ENCODE measurements around the gene TACO1.
A peak's percentile ranks its signal among the peaks of the same experiment; 100 is the strongest.

TACO1 gene

GRCh38 chr17:63600569-63601438 lies at the start of gene TACO1:
TSS of gene TACO1 (plus strand) at chr17:63600895. CDS start at chr17:63601084, 189 bp downstream.
- peak; percentile 8 to 84 (median 70) for DNase-seq

GRCh38 chr17:63552211-63552610 lies 48.5 kb upstream of the TACO1 start:
- no peak for DNase-seq

- DNase-seq: no peak
Observed at GRCh38 chr17:63555500-63556156, 45.1 kb upstream of the TACO1 start.

GRCh38 chr17:63557416-63557815 lies 43.3 kb upstream of the TACO1 start:
- DNase-seq: no peak

GRCh38 chr17:63558441-63558840 lies 42.3 kb upstream of the TACO1 start:
- DNase-seq: no peak

GRCh38 chr17:63561819-63562218 lies 38.9 kb upstream of the TACO1 start:
- no peak for DNase-seq

- DNase-seq: no peak
Observed at GRCh38 chr17:63563339-63563738, 37.4 kb upstream of the TACO1 start.

GRCh38 chr17:63564562-63564961 lies 36.1 kb upstream of the TACO1 start:
- DNase-seq: no peak

- no peak for DNase-seq
Observed at GRCh38 chr17:63567229-63567628, 33.5 kb upstream of the TACO1 start.

- no peak for DNase-seq
Observed at GRCh38 chr17:63568563-63568962, 32.1 kb upstream of the TACO1 start.

GRCh38 chr17:63571632-63572310 lies 28.9 kb upstream of the TACO1 start:
- DNase-seq: no peak

- no peak for DNase-seq
Observed at GRCh38 chr17:63573634-63574033, 27.1 kb upstream of the TACO1 start.

- DNase-seq: peak in 1 of 14 donors; percentile 2
Observed at GRCh38 chr17:63578027-63578768, 22.5 kb upstream of the TACO1 start.

- DNase-seq: no peak
Observed at GRCh38 chr17:63578769-63579111, 22.0 kb upstream of the TACO1 start.

- no peak for DNase-seq
Observed at GRCh38 chr17:63579633-63580032, 21.1 kb upstream of the TACO1 start.

GRCh38 chr17:63587770-63588169 lies 12.9 kb upstream of the TACO1 start:
- no peak for DNase-seq

GRCh38 chr17:63588797-63589196 lies 11.9 kb upstream of the TACO1 start:
- DNase-seq: no peak

GRCh38 chr17:63589646-63590045 lies 11.0 kb upstream of the TACO1 start:
- DNase-seq: no peak

- no peak for DNase-seq
Observed at GRCh38 chr17:63592797-63593196, 7.9 kb upstream of the TACO1 start.

GRCh38 chr17:63595132-63595531 lies 5.6 kb upstream of the TACO1 start:
- DNase-seq: no peak

GRCh38 chr17:63596856-63597586 lies 3.7 kb upstream of the TACO1 start:
- no peak for DNase-seq

GRCh38 chr17:63598281-63598680 lies 2.4 kb upstream of the TACO1 start:
- no peak for DNase-seq

Data from C1 segment of cervical spinal cord (tissue), 14 donors.